Limb (tissue), 2 donors: ENCODE results near the gene CCDC144A.
"Not testable (repeated sequence)": the region's sequence is repeated elsewhere in the genome, so short reads cannot be mapped to it uniquely, and the experiment has no call there.

ENCODE experiments used
- DNase-seq, 2 donors: peaks; one replicate each; pipeline ENCODE4 v3.0.0-alpha.2; 2016; ENCODE audit errors: extremely low spot score in 2 of 2

CCDC144A gene

GRCh38 chr17:16817940-16818339 lies 127.9 kb downstream of the CCDC144A start:
- not testable (repeated sequence) for DNase-seq

GRCh38 chr17:16818340-16818739 lies 128.3 kb downstream of the CCDC144A start:
- no peak for DNase-seq

GRCh38 chr17:16818821-16819683 lies 129.0 kb downstream of the CCDC144A start:
- no peak for DNase-seq

- peak in 1 of 2 donors; percentile 45 for DNase-seq
These were observed 130.3 kb downstream of the CCDC144A start for GRCh38 chr17:16820161-16820877.

- no peak for DNase-seq
These were observed 131.0 kb downstream of the CCDC144A start for GRCh38 chr17:16820979-16821543.

- DNase-seq = not testable (repeated sequence)
These were observed 132.1 kb downstream of the CCDC144A start for GRCh38 chr17:16822133-16822532.

- DNase-seq = not testable (repeated sequence)
These were observed 133.8 kb downstream of the CCDC144A start for GRCh38 chr17:16823768-16824406.
